NCI-H2196 treated with DMSO at 0.1 percent for 48 hours (cell line): ENCODE results near the gene MFAP4.

Source experiments
- DNase-seq: peaks from one replicate; lab custom pipeline; 2025; ENCODE audit not compliant: unreplicated experiment; lab: John Stamatoyannopoulos, UW

Gene MFAP4

GRCh38 chr17:19336938-19337711 is 49.9 kb downstream of the MFAP4 start:
- no peak for DNase-seq

GRCh38 chr17:19335951-19336631 is 50.9 kb downstream of the MFAP4 start:
- DNase-seq: no peak

DNA sequence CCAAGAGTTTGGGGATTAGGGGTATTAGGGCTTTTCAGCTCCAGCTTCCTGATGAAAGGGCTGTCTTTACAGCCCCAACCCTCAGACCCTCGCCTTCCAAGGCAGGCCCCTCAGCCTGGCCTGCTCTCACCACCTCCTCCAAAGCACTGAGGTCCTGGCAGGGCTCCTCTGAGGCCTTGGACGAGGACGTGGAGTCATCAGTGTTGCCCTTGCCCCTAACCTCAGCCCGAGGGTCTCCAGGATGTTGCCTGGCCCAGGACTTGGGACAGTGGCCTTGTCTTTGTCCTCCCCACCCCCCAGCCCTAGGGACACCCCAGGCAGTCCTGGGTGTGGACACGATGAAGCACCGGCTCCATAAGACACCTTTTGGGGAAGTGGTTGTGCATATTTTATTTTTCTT is 52.7 kb downstream of the MFAP4 start:
- no peak for DNase-seq

DNA sequence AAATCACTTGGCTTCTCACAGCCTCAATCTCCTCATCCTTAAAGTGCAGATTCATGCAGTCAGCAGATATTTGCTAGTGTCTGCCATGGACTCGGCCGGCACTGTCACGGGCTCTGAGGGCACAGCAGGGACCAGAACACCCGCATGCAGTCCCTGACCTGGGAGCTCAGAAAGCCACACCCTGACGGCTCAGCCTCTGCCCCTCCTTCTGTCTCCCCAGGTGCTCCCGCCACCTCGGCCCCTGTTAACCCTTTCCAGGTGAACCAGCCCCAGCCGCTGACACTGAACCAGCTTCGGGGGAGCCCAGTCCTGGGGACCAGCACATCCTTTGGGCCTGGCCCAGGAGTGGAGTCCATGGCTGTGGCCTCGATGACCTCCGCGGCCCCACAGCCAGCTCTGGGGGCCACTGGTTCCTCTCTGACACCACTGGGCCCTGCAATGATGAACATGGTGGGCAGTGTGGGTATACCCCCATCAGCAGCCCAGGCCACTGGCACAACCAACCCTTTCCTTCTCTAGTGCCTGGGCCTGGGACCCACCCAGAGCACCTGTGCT is 53.2 kb downstream of the MFAP4 start:
- no peak for DNase-seq
